Measurements from ENCODE around the gene ACSBG1. TPM values are rescaled to one million over a fixed set of nuclear protein-coding genes. Genes with fewer than 3 reads are reported as not detected.

ACSBG1 gene
- total and polyA plus RNA-seq, 2 of the 8 experiments (the other 6 are each of a cell fraction or from before 2014, with no cell fraction given) = 5.4 to 7.1 TPM

GRCh38 chr15:78159395-78159794 lies 75.0 kb downstream of the ACSBG1 start:
- Histone ChIP-seq H3K9me3 (ENCODE audit: insufficient read depth in 2 of 2, low read depth in 1 of 2, low read length in 1 of 2) (no peaks in the 10 kb centered on the region), H3K9ac (replicated peaks in 1 of 4; ENCODE audit: extremely low read depth in 1 of 4, low read depth in 3 of 4, low read length in 3 of 4) (no peak overlapping the region), H2BK5ac (ENCODE audit: low read depth, low read length) (no peak overlapping the region), H3K56ac (replicated peaks; ENCODE audit: insufficient read length, low read depth, low read length) (no peak overlapping the region), H3K79me1 (ENCODE audit: low read depth, low read length) (no peaks in the 10 kb centered on the region), H3K4me2 (ENCODE audit: insufficient read depth in 1 of 2, low read depth in 2 of 2, low read length in 2 of 2) (no peak overlapping the region), H3K36me3 (ENCODE audit: control insufficient read depth in 2 of 4, insufficient read depth in 4 of 4, low read length in 3 of 4) (peaks cover 0 to 11% (median 5%) of the 10 kb centered on the region in 4 experiments; a peak in 5 of 8 replicates), H3K27ac (ENCODE audit: low read depth, low read length) (no peak overlapping the region), H3K23me2 (ENCODE audit: low read depth, low read length) (no peaks in the 10 kb centered on the region; the same call in 1 of the 2 replicates), H3K79me2 (ENCODE audit: control insufficient read depth in 1 of 2, insufficient read depth in 2 of 2, low read length in 2 of 2) (no peaks in the 10 kb centered on the region), H2AFZ (ENCODE audit: low read length) (no peak overlapping the region), H2BK12ac (ENCODE audit: low read depth, low read length) (no peak overlapping the region), H4K91ac (replicated peaks; ENCODE audit: insufficient read length, low read length) (no peak overlapping the region), H4K8ac (ENCODE audit: extremely low read depth, insufficient read depth, low read length) (no peak overlapping the region), H3K23ac (ENCODE audit: insufficient read length) (no peak overlapping the region), H3K18ac (ENCODE audit: extremely low read depth, low read length) (no peak overlapping the region), H3K4me1 (replicated peaks in 1 of 4; ENCODE audit: control insufficient read depth in 3 of 4, insufficient read depth in 4 of 4, low read length in 3 of 4) (peaks cover 0 to 4% (median 0%) of the 10 kb centered on the region in 4 experiments; a peak in 2 of 7 replicates), H2AK5ac (ENCODE audit: low read depth, low read length) (no peak overlapping the region), H4K20me1 (replicated peaks in 1 of 2; ENCODE audit: control insufficient read depth in 1 of 2, insufficient read depth in 2 of 2, low read length in 2 of 2) (peaks cover 0 to 1% of the 10 kb centered on the region in 2 experiments), H2BK120ac (replicated peaks; ENCODE audit: low read depth, low read length) (no peak overlapping the region), H4K5ac (ENCODE audit: insufficient read length, low read depth, low read length) (no peak overlapping the region), H3K14ac (ENCODE audit: insufficient read length) (no peak overlapping the region), H3K4me3 (ENCODE audit: extremely low read depth in 1 of 4, insufficient read depth in 2 of 4, low read depth in 3 of 4, low read length in 4 of 4) (no peak overlapping the region), H3K27me3 (replicated peaks in 1 of 4; ENCODE audit: control insufficient read depth in 3 of 4, extremely low read depth in 1 of 4, insufficient read depth in 3 of 4, low read length in 3 of 4) (no peaks in the 10 kb centered on the region), H2BK20ac (ENCODE audit: low read length) (no peak overlapping the region), H3K4ac (replicated peaks; ENCODE audit: insufficient read length, low read depth, low read length) (no peak overlapping the region), H2BK15ac (ENCODE audit: low read length) (no peak overlapping the region)
- WGBS, 2 experiments (ENCODE audit: extremely low coverage in 1 of 2, insufficient coverage in 1 of 2, insufficient read length in 1 of 2, insufficient replicate concordance in 2 of 2, low coverage in 1 of 2, low lambda C conversion rate in 2 of 2, missing lambda C conversion rate in 1 of 2) = 88% methylated on average over 3 of the region's 3 CpGs; no CpG with 5 or more reads in 1 of the 2 experiments
- ChIA-PET CTCF (ENCODE audit: partially characterized antibody) (interaction anchor here (0.9 to 2.0 kb wide), 4 partner anchors 10 to 80 kb away, joined by 3 to 4 read pairs (median 4); partner anchors contain the start of gene IDH3A), POLR2A (ENCODE audit: partially characterized antibody) (no interaction called here)
- DNase-seq (ENCODE audit: low read depth in 1 of 2, low spot score in 2 of 2) (no peak), FAIRE-seq (no peak)
- TF ChIP-seq NANOG (IDR thresholded peaks at IDR 0.05; ENCODE audit: insufficient read depth, low read depth, low read length, poor library complexity, severe bottlenecking) (no peak), PHF8 (conservative IDR thresholded peaks at IDR 0.05; ENCODE audit: low read depth, low read length) (no peak), SIN3A (conservative IDR thresholded peaks at IDR 0.05 in 1 of 2, IDR thresholded peaks at IDR 0.05 in 1 of 2; ENCODE audit: low read depth in 1 of 2, low read length in 2 of 2) (no peak), RAD21 (IDR thresholded peaks at IDR 0.05 in 1 of 2, conservative IDR thresholded peaks at IDR 0.05 in 1 of 2; ENCODE audit: low read depth in 2 of 2, low read length in 2 of 2) (no peak), BRCA1 (IDR thresholded peaks at IDR 0.05; ENCODE audit: low read depth, low read length) (no peak), SRF (IDR thresholded peaks at IDR 0.05; ENCODE audit: low read depth, low read length) (no peak)
- TF ChIP-seq, protein P1, sequence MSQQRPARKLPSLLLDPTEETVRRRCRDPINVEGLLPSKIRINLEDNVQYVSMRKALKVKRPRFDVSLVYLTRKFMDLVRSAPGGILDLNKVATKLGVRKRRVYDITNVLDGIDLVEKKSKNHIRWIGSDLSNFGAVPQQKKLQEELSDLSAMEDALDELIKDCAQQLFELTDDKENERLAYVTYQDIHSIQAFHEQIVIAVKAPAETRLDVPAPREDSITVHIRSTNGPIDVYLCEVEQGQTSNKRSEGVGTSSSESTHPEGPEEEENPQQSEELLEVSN (IDR thresholded peaks at IDR 0.05) = no peak

All from H1 (cell line).